NK-92 treated with Interleukin-12 subunit alpha and Interleukin-12 subunit beta, amount 100 ng/mL, for 24 hours (cell line): ENCODE data around the gene KIR3DL3.
"Not testable (repeated sequence)": the region's sequence is repeated elsewhere in the genome, so short reads cannot be mapped to it uniquely, and the experiment has no call there.

Source experiments
- DNase-seq: peaks from one replicate; lab custom pipeline; 2025; lab: John Stamatoyannopoulos, UW

Gene KIR3DL3

DNA sequence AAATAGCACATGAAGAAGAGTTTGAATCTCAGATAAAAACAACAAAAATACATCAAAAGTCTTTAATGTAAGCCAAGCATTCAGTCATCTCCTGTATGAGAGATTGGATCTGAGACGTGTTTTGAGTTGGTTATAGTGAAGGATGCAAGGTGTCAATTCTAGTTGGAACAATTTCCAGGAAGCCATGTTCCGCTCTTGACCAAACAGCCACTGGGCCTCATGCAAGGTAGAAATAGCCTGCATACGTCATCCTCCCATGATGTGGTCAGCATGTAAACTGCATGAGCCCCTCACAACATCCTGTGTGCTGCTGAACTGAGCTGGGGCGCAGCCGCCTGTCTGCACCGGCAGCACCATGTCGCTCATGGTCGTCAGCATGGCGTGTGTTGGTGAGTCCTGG is at the start of gene KIR3DL3:
KIR3DL3 (plus strand) TSS at position 301 of the 400 bp plus-strand sequence; CDS start at position 356, 55 bp downstream.
- no peak for DNase-seq

DNA sequence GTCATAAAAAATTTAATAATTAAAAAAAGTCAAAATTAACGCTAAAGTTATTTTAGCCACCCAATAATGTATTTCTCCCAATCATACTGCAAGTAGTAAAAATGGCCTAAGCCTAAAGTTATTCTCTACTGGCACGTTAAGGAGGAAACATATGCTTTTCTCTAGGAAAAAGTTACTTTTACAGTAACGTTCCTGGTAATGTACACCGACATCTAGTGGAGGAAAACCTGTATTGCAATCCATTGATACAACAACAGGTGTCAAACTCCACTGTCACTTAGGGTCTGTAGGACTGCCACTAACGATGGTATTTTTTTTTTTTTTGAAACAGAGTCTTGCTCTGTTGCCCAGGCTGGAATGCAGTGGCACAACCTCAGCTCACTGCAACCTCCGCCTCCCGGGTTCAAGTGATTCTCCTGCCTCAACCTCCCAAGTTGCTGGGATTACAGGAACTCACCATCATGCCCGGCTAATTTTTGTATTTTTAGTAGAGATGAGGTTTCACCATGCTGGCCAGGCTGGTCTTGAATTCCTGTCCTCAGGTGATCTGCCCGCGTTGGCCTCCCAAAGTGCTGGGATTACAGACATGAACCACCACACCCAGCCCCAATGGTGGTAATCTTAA is 47.9 kb upstream of the KIR3DL3 start:
- DNase-seq: not testable (repeated sequence)

DNA sequence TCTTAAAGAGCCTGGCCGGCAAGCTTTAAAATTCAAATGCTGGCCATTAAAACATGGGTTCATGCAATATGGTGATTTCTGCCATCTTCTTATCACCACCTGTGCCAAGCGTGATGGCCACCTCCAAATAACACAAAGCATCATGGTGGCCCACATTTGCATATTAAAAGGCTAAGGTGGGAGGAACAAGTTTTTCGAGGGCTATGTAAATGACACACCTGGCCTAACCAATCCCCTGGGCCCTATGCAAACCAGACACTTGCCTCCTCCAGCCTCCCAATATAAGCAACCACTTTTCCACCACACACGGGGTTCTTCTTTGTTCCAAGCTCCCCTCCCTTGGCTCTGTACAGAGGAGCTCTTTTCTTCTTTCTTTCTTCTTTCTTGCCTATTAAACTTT is 47.0 kb upstream of the KIR3DL3 start:
- DNase-seq: no peak

DNA sequence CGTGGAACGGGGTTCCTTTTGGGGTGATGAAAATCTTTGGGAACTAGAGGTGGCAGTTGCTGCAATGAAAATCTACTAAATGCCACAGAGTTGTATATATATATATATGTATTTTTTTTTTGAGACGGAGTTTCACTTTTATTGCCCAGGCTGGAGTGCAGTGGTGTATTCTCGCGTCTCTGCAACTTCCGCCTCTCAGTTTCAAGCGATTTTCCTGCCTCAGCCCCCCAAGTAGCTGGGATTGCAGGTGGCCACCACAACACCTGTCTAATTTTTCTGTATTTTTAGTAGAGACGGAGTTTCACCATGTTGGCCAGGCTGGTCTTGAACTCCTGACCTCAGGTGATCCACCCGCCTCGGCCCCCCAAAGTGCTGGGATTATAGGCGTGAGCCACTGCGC is 42.6 kb upstream of the KIR3DL3 start:
- DNase-seq: not testable (repeated sequence)

DNA sequence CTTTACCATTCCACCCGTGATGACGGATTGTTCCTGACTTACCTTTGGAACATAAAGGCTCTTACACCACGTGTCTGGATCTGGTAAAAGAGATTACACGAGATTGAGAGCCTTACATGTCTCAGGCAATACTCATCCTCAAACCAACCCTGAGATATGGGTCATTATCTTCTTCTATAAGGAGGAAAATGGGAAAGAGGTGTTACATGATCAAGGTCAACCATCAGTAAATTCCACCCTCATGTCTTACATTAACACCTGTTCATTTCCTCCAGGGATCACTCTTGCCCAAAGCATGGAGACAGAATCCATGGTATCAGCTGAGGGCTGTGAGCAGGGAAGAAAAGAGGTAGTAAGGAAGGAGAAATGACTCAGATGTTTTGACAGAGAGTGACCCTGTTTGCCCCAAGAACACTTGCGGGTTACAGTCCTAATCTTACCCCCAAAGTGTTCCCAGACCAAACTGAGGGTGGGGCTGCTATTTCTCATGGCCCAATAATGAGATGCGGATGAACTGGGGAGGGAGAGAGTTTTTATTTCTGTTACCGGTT is 41.9 kb upstream of the KIR3DL3 start:
- DNase-seq: no peak

DNA sequence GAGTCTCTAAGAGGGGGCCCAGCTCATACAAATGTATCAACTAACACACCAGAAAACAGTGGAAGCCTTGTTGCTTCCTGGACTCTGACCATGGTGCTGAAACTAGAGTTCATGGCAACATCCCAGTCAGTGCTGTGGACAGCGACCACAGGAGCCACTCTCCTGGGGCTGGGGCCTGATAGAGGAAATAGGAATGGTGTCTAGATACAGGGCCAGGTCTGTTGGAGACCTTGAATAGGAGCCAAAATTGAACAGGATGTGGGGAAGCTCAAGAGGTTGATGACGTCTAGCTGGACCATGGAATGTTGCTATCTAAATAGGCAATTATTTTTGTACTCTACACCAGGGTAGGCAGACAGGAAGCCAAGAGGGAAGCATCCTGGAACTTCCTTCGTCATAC is 39.7 kb upstream of the KIR3DL3 start:
- DNase-seq: no peak

DNA sequence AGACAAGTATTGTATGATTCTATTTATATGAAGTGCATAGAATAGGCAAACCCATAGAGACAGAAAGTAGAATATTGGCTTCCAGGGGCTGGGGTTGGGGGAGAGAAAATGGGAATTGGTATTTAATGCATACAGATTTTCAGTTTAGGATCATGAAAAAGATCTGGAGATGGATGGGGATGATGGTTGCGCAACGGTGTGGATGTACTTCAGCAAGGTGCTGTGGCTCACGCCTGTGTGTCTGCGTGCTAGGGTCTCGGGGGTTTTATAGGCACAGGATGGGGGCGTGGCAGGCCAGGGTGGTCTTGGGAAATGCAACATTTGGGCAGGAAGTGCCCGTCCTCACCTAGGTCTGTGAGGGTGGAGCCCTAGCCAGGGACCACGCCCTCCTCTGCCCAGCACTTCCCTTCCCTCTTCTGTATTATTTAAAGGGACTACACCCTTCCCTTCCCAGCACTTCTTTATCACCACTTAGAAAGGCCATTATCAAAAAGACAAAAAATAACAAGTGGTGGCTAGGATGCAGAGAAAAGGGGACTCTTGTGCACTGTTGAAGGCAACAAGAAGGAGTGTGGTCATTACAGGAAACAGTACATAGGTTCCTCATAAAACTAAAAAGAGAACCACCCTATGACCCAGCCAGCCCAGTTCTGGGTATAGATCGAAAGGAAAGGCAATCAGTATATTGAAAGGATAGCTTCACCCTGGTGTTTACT is 32.5 kb upstream of the KIR3DL3 start:
- no peak for DNase-seq

DNA sequence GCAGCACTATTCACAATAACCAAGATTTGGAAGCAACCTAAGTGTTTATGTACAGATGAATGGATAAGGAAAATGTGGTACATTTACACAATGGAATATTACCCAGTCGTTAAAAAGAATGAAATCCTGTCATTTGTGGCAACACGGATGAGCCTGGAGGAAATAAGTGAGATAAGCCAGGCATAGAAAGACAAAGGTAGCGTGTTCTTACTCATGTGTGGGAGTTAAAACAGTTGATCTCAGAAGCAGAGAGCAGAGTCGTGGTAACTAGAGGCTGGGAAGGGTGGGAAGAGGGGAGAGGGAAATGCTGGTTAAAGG is 32.0 kb upstream of the KIR3DL3 start:
- no peak for DNase-seq

DNA sequence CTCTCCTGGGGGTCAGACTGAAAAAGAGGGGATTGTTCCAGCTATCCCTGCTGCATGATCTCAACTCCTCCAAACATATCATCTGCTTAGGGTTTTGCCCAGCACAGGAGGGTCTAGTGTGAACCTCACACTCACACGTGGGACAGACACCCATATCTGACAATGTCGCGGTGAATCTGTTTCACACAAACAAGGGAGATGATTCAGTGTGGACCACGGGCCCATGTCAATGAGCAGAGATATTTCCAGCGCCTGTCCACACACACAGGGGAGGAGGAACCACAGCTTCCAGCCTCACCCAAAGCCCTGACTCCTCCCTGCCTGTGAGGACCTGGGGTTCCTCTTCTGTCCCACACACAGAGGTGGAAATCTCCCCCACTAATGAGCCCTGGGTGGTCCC is 29.6 kb upstream of the KIR3DL3 start:
- DNase-seq: no peak

DNA sequence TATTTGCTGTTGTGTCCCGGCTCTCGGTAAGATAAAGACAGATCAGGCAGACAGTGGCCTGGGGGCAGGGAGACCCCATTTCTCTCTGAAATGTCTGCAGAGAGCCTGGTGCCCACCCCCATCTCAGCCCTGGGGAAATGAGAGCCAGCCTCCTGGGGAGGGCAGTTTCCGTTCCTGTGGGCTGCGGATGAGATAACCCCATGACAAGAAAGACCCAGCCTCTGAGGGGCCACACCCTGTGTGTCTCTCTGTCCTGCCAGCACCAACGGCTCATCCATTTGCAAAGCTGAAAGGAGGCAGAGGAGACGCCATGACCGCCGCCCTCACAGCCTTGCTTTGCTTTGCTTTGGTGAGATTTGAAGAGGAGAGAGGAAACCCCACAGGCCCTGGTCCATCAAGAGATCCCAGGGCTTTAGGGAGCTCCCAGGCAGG is 28.1 kb upstream of the KIR3DL3 start:
- DNase-seq: no peak

DNA sequence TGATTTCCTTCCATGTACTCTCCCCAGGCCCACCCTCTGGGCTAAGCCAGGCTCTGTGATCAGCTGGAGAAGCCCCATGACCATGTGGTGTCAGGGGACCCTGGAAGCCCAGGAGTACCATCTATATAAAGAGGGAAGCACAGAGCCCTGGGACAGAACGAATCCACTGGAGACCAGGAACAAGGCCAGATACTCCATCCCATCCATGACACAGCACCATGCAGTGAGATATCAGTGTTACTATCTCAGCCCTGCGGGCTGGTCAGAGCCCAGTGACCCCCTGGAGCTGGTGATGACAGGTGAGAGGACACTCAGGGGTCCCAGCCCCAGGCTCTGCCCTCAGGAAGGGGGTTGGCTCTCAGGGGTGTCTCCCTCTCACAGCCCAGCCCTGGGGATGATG is 27.5 kb upstream of the KIR3DL3 start:
- DNase-seq: no peak

DNA sequence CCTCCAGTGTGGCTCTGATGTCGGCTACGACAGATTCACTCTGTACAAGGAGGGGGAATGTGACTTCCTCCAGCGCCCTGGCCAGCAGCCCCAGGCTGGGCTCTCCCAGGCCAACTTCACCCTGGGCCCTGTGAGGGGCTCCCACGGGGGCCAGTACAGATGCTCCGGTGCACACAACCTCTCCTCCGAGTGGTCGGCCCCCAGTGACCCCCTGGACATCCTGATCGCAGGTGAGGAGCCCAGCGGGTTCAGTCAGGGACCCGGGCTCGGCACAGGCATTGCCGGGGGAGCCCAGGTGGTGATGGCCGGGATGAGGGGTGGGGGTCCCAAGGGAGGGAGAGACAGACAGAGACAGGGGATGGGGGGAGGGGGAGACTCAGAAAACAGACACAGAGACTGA is 26.5 kb upstream of the KIR3DL3 start:
- DNase-seq: not testable (repeated sequence)

DNA sequence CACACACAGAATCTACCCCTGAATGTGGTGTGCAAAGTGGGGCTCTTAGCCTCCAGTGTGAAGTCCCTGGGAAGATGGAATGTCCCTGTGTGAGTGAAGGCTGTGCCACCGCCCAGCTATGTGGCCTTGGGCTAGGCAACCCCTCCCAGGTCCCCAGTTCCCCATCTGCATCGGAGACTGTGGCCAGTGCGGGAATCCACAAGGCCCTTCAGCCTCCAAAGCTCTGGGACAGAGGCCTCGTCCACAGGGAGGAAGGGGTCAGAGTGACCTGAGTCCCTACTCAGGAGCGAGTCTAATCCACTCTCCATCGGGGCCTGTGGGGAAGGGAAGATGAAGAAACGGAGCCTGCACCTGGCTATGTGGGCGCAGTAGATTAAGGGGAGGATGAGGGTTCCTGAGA is 19.3 kb upstream of the KIR3DL3 start:
- no peak for DNase-seq

DNA sequence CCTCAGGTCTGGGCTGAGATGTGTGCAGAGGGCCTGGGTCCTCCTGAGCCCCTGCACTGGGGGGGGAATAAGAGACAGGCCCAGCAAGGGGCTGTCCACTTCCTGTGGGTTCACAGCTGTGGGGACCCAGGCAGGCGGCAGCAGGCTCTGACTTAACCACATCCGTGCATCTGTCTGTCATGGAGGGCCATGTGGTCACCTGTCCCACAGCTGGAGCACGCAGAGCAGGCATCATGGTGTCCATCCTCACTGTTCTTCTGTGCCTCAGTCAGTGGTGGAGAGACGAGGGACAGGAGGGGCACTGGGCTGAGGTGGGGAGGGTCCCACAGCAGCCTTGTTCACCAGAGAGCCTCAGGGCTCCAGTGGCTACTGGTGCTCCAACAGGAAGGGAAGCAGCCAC is 16.3 kb upstream of the KIR3DL3 start:
- peak; percentile 78 for DNase-seq

DNA sequence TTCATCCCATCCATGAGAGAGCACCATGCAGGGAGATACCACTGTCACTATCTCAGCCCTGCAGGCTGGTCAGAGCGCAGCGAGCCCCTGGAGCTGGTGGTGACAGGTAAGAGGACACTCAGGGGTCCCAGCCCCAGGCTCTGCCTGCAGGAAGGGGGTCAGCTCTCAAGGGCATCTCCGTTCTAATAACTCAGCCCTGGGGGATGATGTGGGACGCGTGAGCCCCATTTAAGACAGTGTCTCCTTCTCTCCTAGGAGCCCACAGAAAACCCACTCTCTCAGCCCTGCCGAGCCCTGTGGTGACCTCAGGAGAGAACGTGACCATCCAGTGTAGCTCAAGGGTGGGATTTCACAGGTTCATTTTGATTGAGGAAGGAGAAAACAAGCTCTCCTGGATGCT is 15.5 kb upstream of the KIR3DL3 start:
- no peak for DNase-seq

DNA sequence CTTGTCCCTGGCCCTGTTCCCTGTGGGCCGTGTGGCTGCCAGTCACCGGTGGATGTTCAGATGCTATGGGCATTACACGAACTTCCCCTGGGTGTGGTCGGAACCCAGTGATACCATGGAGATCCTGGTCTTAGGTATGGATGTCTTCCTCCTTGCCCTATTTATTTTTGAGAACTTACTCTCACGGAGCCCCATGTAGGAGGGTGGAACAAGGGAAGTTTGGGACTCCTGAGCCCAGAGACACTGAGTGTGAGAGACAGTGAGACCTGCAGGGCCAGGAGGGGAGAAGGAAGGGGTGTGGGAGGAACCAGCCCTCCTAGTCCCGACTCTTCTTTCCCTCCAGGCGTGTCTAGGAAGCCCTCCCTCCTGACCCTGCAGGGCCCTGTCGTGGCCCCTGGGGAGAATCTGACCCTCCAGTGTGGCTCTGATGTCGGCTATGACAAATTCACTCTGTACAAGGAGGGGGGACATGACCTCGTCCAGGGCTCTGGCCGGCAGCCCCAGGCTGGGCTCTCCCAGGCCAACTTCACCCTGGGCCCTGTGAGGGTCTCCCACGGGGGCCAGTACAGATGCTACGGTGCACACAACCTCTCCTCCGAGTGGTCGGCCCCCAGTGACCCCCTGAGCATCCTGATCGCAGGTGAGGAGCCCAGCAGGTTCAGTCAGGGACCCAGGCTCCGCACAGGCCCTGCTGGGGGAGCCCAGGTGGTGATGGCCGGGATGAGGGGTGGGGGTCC is 14.9 kb upstream of the KIR3DL3 start:
- no peak for DNase-seq

DNA sequence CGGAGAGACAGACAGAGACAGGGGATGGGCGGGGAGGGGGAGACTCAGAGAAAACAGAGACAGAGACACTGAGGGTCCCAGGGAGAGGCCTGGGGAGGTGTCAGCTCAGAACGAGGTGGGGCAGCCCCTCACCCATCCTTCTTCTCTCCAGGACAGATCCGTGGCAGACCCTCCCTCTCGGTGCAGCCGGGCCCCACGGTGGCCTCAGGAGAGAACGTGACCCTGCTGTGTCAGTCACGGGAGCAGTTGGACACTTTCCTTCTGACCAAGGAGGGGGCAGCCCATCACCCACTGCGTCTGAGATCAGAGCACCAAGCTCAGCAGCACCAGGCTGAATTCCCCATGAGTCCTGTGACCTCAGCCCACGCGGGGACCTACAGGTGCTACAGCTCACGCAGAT is 14.3 kb upstream of the KIR3DL3 start:
- not testable (repeated sequence) for DNase-seq

DNA sequence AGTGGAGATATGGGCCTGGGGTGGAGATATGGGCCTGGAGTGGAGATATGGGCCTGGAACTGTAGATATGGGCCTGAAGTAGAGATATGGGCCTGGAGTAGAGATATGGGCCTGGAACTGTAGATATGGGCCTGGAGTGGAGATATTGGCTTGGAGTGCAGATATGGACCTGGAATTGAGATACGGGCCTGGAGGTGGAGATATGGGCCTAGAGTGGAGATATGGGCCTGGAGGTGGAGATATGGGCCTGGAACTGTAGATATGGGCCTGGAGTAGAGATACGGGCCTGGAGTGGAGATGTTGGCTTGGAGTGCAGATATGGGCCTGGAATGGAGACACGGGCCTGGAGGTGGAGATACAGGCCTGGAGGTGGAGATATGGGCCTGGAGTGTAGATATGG is 402 bp downstream of the KIR3DL3 start:
- no peak for DNase-seq

DNA sequence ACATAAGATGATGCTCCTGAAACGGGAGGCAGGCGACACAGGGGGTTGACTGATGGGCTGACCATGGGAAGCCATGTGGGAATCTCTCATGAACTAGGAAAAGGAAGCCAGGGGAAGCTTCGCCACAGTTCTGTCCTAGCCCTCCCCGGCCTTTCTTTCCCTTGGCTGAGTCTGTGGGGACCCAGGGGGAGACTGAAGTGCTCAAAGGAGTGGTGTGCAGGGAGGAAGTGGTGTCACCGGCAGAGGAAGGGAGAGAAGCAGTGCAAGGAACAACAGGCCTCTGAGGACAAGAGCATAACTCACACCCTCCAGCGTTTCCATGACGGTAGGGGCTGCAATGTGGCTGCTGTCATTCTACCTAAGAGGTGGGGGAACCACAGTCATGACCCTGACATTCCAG is 1.1 kb downstream of the KIR3DL3 start:
- DNase-seq: no peak

DNA sequence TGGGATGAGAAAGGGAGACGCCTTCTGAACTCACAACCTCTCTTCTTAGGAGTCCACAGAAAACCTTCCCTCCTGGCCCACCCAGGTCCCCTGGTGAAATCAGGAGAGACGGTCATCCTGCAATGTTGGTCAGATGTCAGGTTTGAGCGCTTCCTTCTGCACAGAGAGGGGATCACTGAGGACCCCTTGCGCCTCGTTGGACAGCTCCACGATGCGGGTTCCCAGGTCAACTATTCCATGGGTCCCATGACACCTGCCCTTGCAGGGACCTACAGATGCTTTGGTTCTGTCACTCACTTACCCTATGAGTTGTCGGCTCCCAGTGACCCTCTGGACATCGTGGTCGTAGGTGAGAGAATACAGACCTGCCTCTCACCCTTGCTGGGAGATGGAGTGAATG is 3.3 kb downstream of the KIR3DL3 start:
- no peak for DNase-seq

DNA sequence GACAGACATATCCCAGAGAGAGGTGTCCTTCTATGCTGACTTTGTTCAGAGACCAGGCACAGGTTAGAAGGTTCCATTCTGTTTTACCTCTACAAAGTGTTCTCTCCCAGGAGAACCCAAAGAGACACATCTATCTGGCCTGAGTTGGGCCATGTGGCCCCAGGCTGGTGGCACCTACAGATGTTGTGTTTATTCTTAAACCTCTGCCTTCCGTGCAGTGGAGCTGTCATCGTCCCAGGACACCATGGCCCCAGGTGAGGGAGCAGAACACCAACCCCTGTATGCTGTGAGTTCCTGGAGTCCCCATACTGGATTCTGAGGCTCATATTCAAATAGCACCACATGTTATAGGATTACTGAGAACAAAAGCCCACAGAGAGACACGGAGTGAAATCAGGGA is 3.9 kb downstream of the KIR3DL3 start:
- DNase-seq: no peak

DNA sequence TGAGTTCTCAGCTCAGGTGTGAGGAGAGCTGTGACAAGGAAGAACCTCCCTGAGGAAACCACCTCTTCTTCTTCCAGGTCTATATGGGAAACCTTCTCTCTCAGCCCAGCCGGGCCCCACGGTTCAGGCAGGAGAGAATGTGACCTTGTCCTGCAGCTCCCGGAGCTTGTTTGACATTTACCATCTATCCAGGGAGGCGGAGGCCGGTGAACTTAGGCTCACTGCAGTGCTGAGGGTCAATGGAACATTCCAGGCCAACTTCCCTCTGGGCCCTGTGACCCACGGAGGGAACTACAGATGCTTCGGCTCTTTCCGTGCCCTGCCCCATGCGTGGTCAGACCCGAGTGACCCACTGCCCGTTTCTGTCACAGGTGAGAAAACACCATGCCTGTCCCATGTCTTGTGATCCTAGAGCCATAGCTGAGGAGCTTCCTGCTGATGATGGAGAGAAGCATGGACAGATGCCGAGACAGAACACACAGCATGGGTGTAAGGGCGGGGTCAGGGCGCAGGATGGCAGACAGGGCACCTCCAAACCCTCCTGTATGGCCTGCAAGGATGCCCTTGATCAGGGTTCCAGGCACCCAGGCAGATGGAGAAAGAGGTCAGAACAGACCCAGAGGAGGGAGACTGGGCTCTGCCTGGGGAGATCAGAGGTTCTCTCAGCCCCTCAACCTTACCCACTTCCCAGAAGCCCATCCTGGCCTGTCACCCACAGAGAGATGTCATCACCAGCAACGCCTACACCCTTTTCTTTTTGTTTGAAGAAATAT is 5.4 kb downstream of the KIR3DL3 start:
- DNase-seq: no peak
